Small intestine (tissue), 7 donors: Measurements from ENCODE around the gene XPOT. TPM values are rescaled to one million over a fixed set of nuclear protein-coding genes. Genes with fewer than 3 reads are reported as not detected.

Experiments used
- DNase-seq, 2 donors: peaks; one replicate each; pipeline versions ENCODE4 v3.0.0 to v3.0.0-alpha.2; 2013
- FAIRE-seq: peaks from 2 replicates; lab custom pipeline; 2012; peaks lifted over from hg19 to GRCh38; lab: Jason Lieb, UNC
- H3K27ac ChIP-seq, 3 donors: one replicate each; pipeline ENCODE4 v1.5.1; 2013; ENCODE audit warnings: low read length in 2 of 3, mild to moderate bottlenecking in 2 of 3, control low read depth in 1 of 3, inconsistent platforms in 1 of 3, low read depth in 1 of 3, moderate library complexity in 1 of 3
- H3K27me3 ChIP-seq, 3 donors: one replicate each; pipeline ENCODE4 v1.6.1; 2013; ENCODE audit warnings: low read length in 3 of 3, inconsistent platforms in 1 of 3; ENCODE audit not compliant: control insufficient read depth in 3 of 3, insufficient read depth in 3 of 3
- H3K36me3 ChIP-seq, 3 donors: one replicate each; pipeline ENCODE4 v1.6.1; 2013; ENCODE audit warnings: low read length in 3 of 3, inconsistent platforms in 1 of 3, low read depth in 1 of 3, mild to moderate bottlenecking in 1 of 3, moderate library complexity in 1 of 3; ENCODE audit not compliant: control insufficient read depth in 3 of 3, insufficient read depth in 2 of 3
- H3K4me1 ChIP-seq, 3 donors: one replicate each; pipeline ENCODE4 v1.6.1; 2013; ENCODE audit warnings: low read length in 2 of 3, inconsistent platforms in 1 of 3, low read depth in 1 of 3, mild to moderate bottlenecking in 1 of 3, moderate library complexity in 1 of 3; ENCODE audit not compliant: control insufficient read depth in 3 of 3, insufficient read depth in 2 of 3
- H3K4me3 ChIP-seq, 3 donors: one replicate each; pipeline ENCODE4 v1.5.1; 2013; ENCODE audit warnings: low read length in 3 of 3, control low read depth in 1 of 3, inconsistent platforms in 1 of 3, low read depth in 1 of 3, mild to moderate bottlenecking in 1 of 3, moderate library complexity in 1 of 3
- H3K9me3 ChIP-seq, 2 donors: one replicate each; pipeline ENCODE4 v1.6.1; 2013; ENCODE audit warnings: low read depth in 1 of 2, low read length in 1 of 2; ENCODE audit not compliant: control insufficient read depth in 2 of 2, insufficient read depth in 1 of 2
- WGBS, 3 donors: extraction: QIAGEN DNeasy Blood & Tissue Kit; methylation state at CpG; one replicate each; pipeline ENCODE4 v1.1.7; 2013; 5-methylcytosine and 5-hydroxymethylcytosine counted together
- polyA plus RNA-seq, 4 donors: library from polyadenylated mRNA; stranded (reverse) in 3 of 4; unstranded in 1 of 4; fragments of 200-250 nt in 3 of 4; fragments of 120-200 nt in 1 of 4; gene quantifications; one replicate each; pipeline versions ENCODE4 v1.2.1 to v1.2.3, GENCODE V29; 2013
- donor health status: healthy with polysubstance abuse.
- donor health status: control.
- donor health status: control.
- donor health status: Bipolar disorder and iron deficiency.
- donor health status: healthy.

The XPOT gene
- polyA plus RNA-seq, 4 donors, result 5.4 to 30.9 (median 14.9) TPM

DNA sequence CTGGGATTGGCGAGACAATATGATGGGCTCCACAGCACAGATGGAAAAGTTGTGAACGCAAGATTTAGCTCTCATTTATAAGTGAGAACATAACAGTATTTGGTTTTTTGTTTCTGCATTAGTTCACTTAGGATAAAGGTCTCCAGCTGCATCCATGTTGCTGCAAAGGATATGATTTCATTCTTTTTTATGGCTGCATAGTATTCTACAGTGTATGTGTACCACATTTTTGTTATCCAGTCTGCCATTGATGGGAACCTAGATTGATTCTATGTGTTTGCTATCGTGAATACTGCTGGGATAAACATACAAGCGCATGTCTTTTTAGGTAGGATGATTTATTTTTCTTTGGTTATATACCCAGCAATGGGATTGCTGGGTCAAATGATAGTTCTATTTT, 71.3 kb downstream of the XPOT start:
- WGBS, 3 donors, result 99 to 100% (median 99%) methylated on average over 4 of the region's 4 CpGs
- no peak for FAIRE-seq

DNA sequence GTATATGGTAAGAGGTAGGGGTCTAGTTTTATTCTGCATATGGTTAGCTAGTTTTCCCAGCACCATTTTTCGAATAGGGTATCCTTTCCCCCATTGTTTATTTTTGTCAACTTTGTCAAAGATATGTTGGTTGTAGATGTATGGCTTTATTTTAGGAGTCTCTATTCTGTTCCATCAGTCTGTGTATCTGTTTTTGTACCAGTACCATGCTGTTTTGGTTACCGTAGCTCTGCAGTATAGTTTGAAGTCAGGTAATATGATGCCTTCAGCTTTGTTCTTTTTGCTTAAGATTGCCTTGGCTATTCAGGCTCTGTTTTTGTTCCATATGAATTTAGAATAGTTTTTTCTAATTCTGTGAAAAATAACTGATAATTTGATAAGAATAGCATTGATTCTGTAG, 72.7 kb downstream of the XPOT start:
- FAIRE-seq (no peak), DNase-seq (no peak)
- Histone ChIP-seq H3K4me1 (no peaks in the 10 kb centered on the region), H3K27me3 (no peaks in the 10 kb centered on the region), H3K27ac (no peak overlapping the region), H3K4me3 (no peak overlapping the region), H3K9me3 (peaks cover 0 to 1% of the 10 kb centered on the region in 2 donors), H3K36me3 (peaks cover 12 to 13% (median 12%) of the 10 kb centered on the region in 3 donors)
- 98% methylated on average over 2 of the region's 2 CpGs for WGBS, 3 donors

More for the DNA sequence above, 71.3 kb downstream of the XPOT start:
- Histone ChIP-seq H3K36me3 (peaks cover 14 to 21% (median 16%) of the 10 kb centered on the region in 3 donors), H3K27me3 (no peaks in the 10 kb centered on the region), H3K4me3 (no peak overlapping the region), H3K27ac (no peak overlapping the region), H3K4me1 (no peaks in the 10 kb centered on the region), H3K9me3 (peaks cover 0 to 1% of the 10 kb centered on the region in 2 donors)
- DNase-seq, result no peak

DNA sequence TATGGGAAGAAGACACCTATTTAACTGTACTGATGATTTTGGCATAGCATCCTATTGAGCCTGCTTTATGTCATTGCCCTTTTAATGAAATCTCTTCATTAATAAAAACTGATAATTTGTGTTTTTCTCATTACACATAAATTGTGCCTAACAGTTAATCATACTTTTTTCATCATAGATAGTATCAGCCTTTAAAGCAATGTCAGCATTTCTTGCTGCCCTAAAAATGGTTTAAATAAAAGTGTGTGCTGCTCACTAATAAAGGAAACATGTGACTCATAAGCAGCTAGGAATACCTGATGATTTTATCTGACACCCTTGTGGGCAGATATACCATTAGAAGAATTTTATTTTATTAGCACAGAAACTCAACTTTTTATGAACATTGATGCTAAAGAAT, 74.5 kb downstream of the XPOT start:
- DNase-seq (no peak), FAIRE-seq (no peak)
- Histone ChIP-seq H3K27ac (no peak overlapping the region), H3K4me1 (no peaks in the 10 kb centered on the region), H3K36me3 (peaks cover 9 to 13% (median 11%) of the 10 kb centered on the region in 3 donors), H3K9me3 (peaks cover 0 to 1% of the 10 kb centered on the region in 2 donors), H3K4me3 (no peak overlapping the region), H3K27me3 (no peaks in the 10 kb centered on the region)

DNA sequence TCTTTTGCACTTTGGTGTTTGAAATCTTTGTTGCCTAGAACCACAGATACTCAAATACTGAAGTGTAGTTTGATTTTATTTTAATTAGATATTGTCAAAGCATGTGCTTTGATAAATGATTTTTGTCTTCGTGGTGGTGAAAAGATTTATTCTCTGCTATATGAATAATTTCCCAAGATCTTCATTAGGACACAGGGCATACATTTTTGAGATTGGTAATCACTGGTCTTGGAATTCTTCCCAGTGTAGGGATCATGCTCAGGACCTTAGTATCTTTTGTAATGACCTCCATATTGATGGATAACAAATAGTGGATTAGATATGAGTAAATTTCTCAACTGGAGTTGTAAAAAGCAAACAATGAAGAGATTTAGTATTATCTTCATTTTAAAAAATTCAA, 76.0 kb downstream of the XPOT start:
- peaks cover 0 to 1% of the 10 kb centered on the region in 2 donors for H3K9me3 ChIP-seq
- FAIRE-seq (no peak), DNase-seq (no peak)
- no peaks in the 10 kb centered on the region for H3K4me1 ChIP-seq
- H3K27ac ChIP-seq, result no peak overlapping the region
- WGBS, 3 donors, result 88 to 92% (median 92%) methylated on average over 1 of the region's 1 CpG
- peaks cover 6 to 10% (median 10%) of the 10 kb centered on the region in 3 donors for H3K36me3 ChIP-seq
- H3K27me3 ChIP-seq, result no peaks in the 10 kb centered on the region
- H3K4me3 ChIP-seq, result no peak overlapping the region

DNA sequence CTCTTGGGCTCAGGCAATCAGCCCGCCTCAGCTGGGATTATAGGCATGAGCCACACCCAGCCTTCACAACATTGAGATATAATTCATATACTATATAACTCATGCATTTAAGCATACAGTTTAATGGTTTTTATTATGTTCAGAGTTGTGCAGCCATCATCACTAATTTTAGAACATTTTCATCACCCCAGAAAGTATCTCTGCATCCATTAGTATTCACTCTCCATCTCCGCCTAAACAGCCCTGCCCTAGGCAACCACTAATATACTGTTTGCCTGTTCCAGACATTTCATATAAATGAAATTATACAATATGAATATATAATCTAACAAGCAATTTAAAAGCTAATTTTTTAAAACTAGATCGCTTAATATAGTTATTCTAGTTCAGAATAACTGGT, 82.5 kb downstream of the XPOT start:
- no peaks in the 10 kb centered on the region for H3K27me3 ChIP-seq
- 95 to 97% (median 97%) methylated on average over 3 of the region's 3 CpGs for WGBS, 3 donors
- no peaks in the 10 kb centered on the region for H3K4me1 ChIP-seq
- peaks cover 5 to 30% (median 7%) of the 10 kb centered on the region in 3 donors for H3K36me3 ChIP-seq
- DNase-seq, result no peak
- H3K27ac ChIP-seq, result no peak overlapping the region
- FAIRE-seq, result no peak
- H3K9me3 ChIP-seq, result no peaks in the 10 kb centered on the region
- H3K4me3 ChIP-seq, result no peak overlapping the region

DNA sequence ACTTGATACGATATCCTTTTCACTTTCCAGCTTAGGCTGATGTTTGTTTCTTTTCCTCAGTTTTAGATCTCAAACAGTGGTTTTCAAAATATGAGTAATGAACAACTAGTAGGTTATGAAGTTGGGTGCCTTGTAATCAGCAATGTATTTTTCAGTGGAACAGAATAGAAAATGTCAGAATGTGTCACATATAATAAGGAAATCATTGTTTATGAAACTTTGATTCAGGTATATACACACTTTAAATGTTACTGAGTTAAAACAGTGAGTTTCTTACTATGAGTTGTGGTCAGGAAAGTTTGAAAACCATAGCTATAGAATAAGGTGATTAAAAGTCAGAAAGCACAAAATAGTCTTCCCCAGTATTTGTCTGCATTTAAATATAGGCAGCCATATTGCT, 87.5 kb downstream of the XPOT start:
- Histone ChIP-seq H3K4me1 (no peaks in the 10 kb centered on the region), H3K4me3 (no peak overlapping the region), H3K36me3 (peaks cover 5 to 36% (median 17%) of the 10 kb centered on the region in 3 donors), H3K27me3 (no peaks in the 10 kb centered on the region), H3K9me3 (no peaks in the 10 kb centered on the region), H3K27ac (no peak overlapping the region)
- DNase-seq (no peak), FAIRE-seq (no peak)
- 75 to 95% (median 84%) methylated on average over 1 of the region's 1 CpG for WGBS, 3 donors

DNA sequence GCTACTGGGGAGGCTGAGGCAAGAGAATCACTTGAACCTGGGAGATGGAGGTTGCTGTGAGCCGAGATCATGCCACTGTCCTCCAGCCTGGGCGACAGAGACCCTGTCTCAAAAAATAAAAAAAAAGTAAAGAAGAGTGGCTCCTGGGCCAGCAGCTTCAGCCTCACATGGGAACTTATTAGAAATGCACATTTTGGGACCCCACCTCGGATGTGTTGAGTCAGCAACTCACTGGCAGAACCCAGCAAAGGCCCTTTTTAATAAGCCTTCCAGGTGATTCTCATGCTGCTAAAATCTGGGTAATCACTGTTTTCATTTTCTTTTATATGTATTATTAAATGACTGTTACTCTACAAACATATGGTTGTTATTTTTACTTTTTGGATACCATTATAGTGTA, 89.3 kb downstream of the XPOT start:
- H3K27ac ChIP-seq, result no peak overlapping the region
- FAIRE-seq, result no peak
- H3K4me1 ChIP-seq, result no peaks in the 10 kb centered on the region
- peaks cover 9 to 39% (median 15%) of the 10 kb centered on the region in 3 donors for H3K36me3 ChIP-seq
- H3K9me3 ChIP-seq, result no peaks in the 10 kb centered on the region
- no peak overlapping the region for H3K4me3 ChIP-seq
- DNase-seq, result no peak
- 95 to 96% (median 96%) methylated on average over 3 of the region's 3 CpGs for WGBS, 3 donors
- H3K27me3 ChIP-seq, result no peaks in the 10 kb centered on the region

DNA sequence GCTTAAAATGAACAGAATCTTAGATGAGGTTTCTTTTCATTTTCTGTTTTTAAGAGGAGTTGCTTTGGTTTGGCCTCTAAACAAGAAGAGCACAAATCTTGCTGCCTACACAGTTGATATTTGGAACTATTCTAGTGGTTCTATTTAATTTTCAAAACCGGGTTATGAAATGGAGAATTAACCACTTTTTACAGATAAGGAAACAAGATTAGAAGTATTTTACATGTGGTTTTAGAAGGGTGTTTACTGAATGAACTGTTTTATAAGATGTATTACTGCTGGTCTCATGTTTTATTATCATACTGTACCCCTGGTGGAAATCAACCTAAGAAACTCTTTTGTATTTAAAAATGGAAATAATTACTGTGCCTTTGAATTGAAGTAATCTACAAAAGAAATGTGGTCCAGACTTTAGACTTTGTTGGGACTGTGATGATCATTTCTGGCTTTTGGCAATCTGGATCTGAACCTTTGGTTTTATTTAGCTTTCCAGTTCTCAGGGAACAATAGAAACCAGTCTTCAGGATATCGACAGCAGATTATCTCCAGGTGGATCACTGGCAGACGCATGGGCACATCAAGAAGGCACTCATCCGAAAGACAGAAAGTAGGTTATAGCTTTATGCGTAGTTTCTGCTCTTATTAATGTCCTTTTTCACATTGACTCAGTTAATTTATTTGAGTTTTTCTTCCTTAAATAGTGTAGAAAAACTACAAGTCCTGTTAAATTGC, 91.0 kb downstream of the XPOT start:
- Histone ChIP-seq H3K4me1 (no peaks in the 10 kb centered on the region), H3K27ac (no peak overlapping the region), H3K36me3 (peaks cover 10 to 40% (median 13%) of the 10 kb centered on the region in 3 donors), H3K27me3 (no peaks in the 10 kb centered on the region), H3K9me3 (no peaks in the 10 kb centered on the region), H3K4me3 (no peak overlapping the region)
- 84 to 88% (median 86%) methylated on average over 5 of the region's 5 CpGs for WGBS, 3 donors
- DNase-seq (no peak), FAIRE-seq (no peak)
